IPS DF 6.9 (cell line): ENCODE results near the gene KIF24.

Experiments used
- DNase-seq: peaks from one replicate; pipeline ENCODE4 v3.0.0-alpha.2; 2013; ENCODE audit warnings: low read depth, low spot score
- H3K27ac ChIP-seq: one replicate; pipeline ENCODE4 v1.5.1; 2013; ENCODE audit warnings: low read length, control low read depth
- H3K27me3 ChIP-seq: 2 replicates; pipeline ENCODE4 v1.6.1; 2013; ENCODE audit warnings: mild to moderate bottlenecking, low read length; ENCODE audit not compliant: control insufficient read depth, insufficient read depth
- H3K36me3 ChIP-seq: 2 replicates; pipeline ENCODE4 v1.6.1; 2013; ENCODE audit warnings: low read length; ENCODE audit not compliant: control insufficient read depth, insufficient read depth
- H3K4me1 ChIP-seq: 2 replicates; pipeline ENCODE4 v1.6.1; 2013; ENCODE audit warnings: low read length; ENCODE audit not compliant: control insufficient read depth, insufficient read depth
- H3K4me3 ChIP-seq: 2 replicates; pipeline ENCODE4 v1.5.1; 2013; ENCODE audit warnings: mild to moderate bottlenecking, low read length
- H3K9me3 ChIP-seq: 2 replicates; pipeline ENCODE4 v1.6.1; 2013; ENCODE audit warnings: low read length, inconsistent platforms; ENCODE audit not compliant: control insufficient read depth, insufficient read depth
- WGBS: extraction: QIAGEN DNeasy Blood & Tissue Kit; methylation state at CpG from one replicate; pipeline ENCODE4 v1.1.7; 2013; ENCODE audit warnings: mixed read lengths, missing lambda C conversion rate; ENCODE audit not compliant: insufficient read length, insufficient coverage; 5-methylcytosine and 5-hydroxymethylcytosine counted together

The KIF24 gene, protein sequence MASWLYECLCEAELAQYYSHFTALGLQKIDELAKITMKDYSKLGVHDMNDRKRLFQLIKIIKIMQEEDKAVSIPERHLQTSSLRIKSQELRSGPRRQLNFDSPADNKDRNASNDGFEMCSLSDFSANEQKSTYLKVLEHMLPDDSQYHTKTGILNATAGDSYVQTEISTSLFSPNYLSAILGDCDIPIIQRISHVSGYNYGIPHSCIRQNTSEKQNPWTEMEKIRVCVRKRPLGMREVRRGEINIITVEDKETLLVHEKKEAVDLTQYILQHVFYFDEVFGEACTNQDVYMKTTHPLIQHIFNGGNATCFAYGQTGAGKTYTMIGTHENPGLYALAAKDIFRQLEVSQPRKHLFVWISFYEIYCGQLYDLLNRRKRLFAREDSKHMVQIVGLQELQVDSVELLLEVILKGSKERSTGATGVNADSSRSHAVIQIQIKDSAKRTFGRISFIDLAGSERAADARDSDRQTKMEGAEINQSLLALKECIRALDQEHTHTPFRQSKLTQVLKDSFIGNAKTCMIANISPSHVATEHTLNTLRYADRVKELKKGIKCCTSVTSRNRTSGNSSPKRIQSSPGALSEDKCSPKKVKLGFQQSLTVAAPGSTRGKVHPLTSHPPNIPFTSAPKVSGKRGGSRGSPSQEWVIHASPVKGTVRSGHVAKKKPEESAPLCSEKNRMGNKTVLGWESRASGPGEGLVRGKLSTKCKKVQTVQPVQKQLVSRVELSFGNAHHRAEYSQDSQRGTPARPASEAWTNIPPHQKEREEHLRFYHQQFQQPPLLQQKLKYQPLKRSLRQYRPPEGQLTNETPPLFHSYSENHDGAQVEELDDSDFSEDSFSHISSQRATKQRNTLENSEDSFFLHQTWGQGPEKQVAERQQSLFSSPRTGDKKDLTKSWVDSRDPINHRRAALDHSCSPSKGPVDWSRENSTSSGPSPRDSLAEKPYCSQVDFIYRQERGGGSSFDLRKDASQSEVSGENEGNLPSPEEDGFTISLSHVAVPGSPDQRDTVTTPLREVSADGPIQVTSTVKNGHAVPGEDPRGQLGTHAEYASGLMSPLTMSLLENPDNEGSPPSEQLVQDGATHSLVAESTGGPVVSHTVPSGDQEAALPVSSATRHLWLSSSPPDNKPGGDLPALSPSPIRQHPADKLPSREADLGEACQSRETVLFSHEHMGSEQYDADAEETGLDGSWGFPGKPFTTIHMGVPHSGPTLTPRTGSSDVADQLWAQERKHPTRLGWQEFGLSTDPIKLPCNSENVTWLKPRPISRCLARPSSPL (N-terminal part only)

DNA sequence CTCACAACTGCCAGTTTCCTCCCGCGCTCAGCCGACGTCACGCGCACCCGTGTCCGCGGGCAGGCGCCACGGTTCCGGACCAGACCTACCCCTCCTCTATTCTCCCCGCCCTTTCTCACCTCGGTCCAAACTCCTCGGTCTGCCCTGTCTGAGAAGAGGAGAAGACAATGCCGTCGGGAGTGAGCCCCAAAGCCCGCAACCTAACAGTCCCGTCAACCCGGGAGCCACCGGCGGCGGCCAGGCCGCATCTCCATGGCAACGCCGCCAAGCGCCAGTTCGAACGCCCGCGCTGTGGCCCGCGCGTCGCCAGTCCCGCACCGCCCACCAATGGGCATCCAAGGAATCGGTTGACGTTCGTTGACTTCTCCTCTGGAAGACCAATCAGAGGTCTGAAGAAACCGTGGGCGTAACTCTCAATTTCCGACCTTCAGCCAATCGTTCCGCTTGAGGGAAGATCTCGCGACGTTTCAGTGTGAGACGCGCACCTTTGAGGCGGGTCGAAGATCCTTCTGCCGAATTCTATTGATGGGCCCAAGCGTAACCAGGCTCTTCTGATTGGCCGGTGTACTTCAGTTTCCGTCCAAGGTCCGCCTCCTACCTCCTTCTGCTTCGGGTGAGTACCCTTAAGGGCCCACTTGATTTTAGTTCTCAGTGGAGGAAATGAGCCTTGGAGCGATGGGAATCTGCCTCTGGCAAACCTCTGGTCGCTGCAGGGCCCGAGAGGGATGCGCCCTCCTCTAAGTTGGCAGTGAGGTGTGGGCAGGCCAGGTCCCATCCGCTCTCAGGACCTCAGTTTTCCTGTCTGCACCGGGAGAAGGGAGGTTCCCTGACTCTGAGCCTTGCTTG lies at the start of gene KIF24, which contains the start of gene NUDT2:
Gene KIF24, minus strand, starts transcription at position 282 of the 846 bp plus-strand sequence. CDS start 17,922 bp downstream, outside the sequence.
Gene NUDT2, plus strand, starts transcription at position 583 of the 846 bp plus-strand sequence. CDS start 9,471 bp downstream, outside the sequence.
- no CpG with 5 or more reads among the region's 64 CpGs for WGBS

DNA sequence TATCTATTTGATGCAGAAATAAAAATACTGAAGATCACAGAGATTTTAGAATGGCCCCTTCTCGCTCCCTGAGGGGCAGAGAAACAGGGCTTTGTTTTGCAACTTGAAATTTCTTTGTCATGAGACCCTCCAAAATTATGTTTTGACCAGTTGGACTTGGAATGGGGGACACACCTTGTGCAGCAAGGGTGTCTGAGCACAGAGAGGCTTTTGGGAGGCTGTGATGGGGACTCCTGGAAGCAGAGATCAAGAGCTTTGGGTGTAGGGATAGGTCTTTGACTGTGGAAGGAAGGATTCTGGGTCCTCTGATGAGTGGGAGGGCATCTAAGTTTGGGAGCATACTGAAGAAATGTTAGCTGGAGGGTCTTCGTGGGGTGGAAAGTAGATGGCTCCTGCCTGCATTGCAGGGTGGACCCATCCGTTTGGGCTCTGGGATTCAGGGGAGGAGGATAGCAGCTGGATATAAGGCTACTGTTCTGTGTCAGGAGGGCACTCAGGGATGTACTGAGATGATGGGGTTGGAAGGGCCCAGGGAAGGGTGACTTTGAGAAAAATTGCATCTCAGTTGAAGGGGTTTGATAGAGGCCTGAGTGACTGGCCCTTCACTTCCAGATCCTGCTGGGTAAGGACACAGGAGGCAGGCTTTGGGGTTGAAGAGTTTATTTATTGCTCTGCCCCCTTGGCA lies 49.5 kb upstream of the KIF24 start:
- Histone ChIP-seq H3K4me1 (peaks cover 9% of the 10 kb centered on the region), H3K27me3 (peaks cover 7% of the 10 kb centered on the region; the same call in 1 of the 2 replicates), H3K9me3 (no peaks in the 10 kb centered on the region), H3K4me3 (no peak overlapping the region), H3K36me3 (no peaks in the 10 kb centered on the region), H3K27ac (no peak overlapping the region)
- DNase-seq: no peak
- WGBS: no CpG with 5 or more reads among the region's 3 CpGs

More for the DNA sequence above, at the start of gene KIF24, which contains the start of gene NUDT2:
- Histone ChIP-seq H3K4me1 (no peaks in the 10 kb centered on the region; the same call in 1 of the 2 replicates), H3K27me3 (no peaks in the 10 kb centered on the region), H3K36me3 (no peaks in the 10 kb centered on the region), H3K27ac (no peak within 1 kb of the TSS), H3K9me3 (no peaks in the 10 kb centered on the region), H3K4me3 (peak within 1 kb of the TSS; percentile 100)
- DNase-seq: peak; percentile 100

DNA sequence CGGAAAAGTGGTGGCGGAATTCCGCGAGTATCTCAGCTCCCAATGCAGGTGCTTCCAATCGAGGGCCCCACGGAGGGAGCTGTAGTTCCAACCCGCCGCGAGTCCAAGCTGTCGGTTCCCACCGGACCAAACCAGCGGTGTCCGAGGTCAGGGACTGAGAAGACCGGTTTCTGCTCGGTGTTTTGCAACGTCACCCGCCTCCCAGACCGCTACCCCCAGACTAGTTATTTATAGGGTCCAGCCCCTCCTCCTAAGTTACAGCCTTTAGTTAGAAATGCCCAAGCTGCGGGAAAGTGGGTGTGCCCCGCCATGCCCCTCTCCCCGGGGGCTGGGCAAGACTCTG lies 48.3 kb upstream of the KIF24 start:
- Histone ChIP-seq H3K36me3 (no peaks in the 10 kb centered on the region; the same call in 1 of the 2 replicates), H3K4me3 (peak overlapping the region; percentile 48; the same call in 1 of the 2 replicates), H3K4me1 (peaks cover 9% of the 10 kb centered on the region), H3K9me3 (no peaks in the 10 kb centered on the region), H3K27ac (no peak overlapping the region), H3K27me3 (peaks cover 7% of the 10 kb centered on the region; the same call in 1 of the 2 replicates)
- WGBS: no CpG with 5 or more reads among the region's 21 CpGs
- no peak for DNase-seq

DNA sequence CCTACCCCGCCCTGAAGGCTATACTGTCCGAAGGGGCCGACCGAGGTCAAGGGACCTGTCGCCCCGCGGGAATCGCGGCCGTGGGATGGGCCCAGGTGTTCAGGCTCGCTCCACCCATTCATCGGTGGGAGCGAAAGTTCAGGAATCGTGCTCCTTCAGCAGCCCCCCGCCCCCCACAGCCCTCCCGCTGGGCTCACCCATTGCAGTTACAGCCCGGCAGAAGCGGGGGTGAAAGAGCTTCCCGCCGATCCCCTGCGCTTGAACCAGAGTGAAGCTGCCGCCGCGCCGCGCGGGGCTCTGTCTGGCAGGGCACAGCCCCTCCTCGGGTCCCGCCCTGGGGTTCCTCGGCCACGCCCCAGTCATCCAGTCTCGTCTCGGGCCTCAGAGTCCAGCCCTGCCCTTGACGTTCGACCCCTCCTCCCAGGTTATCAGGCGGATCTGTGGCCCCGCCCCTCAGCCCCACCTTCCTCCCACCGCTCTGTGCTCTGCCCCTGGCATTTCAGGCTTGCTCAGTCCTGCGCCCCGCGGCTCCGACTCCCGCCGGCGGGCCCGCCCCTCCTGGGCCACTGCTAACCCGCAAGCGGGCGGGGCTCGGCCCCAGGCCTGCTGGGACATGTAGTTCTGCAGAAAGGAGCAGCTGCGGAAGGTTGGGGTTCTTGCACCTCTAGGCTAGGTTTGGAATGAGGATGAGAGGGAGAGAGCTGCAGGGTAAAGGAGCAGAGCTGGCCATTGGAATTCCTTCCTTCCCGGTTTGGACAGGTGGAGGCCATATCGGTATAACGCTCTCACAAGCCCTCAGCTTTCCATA lies 47.7 kb upstream of the KIF24 start, which contains the start of gene MYORG:
Gene MYORG, minus strand, starts transcription at position 303 of the 808 bp plus-strand sequence. CDS start 3,955 bp downstream, outside the sequence.
- H3K27me3 ChIP-seq: peaks cover 7% of the 10 kb centered on the region; the same call in 1 of the 2 replicates
- H3K36me3 ChIP-seq: peaks cover 2% of the 10 kb centered on the region; the same call in 1 of the 2 replicates
- H3K27ac ChIP-seq: no peak within 1 kb of the TSS
- no CpG with 5 or more reads among the region's 54 CpGs for WGBS
- H3K4me1 ChIP-seq: peaks cover 9% of the 10 kb centered on the region
- H3K9me3 ChIP-seq: no peaks in the 10 kb centered on the region
- peak within 1 kb of the TSS; percentile 61; the same call in 1 of the 2 replicates for H3K4me3 ChIP-seq
- DNase-seq: peak; percentile 97

DNA sequence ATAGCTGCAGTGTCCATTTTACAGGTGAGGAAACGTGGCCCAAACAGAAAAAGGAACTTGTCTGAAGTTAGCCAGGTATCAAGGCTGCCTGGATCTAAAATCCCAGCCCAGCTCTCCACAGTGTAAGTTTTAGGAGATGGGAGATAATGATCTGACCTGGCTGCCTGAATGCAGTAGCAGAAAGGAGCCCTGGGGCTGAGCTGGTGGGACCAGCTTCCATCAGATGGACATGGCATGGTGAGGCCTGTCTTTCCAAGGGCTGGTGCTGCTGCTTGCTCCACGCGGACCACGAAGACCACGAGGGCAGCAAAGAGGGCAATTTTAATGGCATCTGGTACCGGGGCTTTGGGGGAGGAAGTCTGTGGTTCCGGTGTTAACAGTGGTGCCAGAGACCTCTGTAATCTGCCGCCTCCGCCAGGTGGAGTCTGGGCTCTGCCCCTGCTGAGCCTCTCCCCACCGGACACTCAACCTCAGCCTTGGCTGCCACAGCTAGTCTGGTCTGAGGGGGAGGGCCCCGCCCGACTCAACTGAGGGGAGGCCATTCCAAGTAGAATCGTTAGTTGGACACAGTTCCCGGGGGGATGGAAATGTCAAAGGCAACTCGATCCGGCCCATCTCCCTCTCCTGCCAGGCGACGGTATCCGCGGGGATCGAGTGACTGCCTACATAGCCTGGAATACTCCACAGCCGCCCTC lies 47.0 kb upstream of the KIF24 start:
- Histone ChIP-seq H3K36me3 (peaks cover 3% of the 10 kb centered on the region; the same call in 1 of the 2 replicates), H3K27ac (no peak overlapping the region), H3K4me1 (peaks cover 9% of the 10 kb centered on the region), H3K9me3 (no peaks in the 10 kb centered on the region), H3K27me3 (peaks cover 7% of the 10 kb centered on the region; the same call in 1 of the 2 replicates), H3K4me3 (peak overlapping the region; percentile 61; the same call in 1 of the 2 replicates)
- WGBS: no CpG with 5 or more reads among the region's 22 CpGs
- peak; percentile 25 for DNase-seq

DNA sequence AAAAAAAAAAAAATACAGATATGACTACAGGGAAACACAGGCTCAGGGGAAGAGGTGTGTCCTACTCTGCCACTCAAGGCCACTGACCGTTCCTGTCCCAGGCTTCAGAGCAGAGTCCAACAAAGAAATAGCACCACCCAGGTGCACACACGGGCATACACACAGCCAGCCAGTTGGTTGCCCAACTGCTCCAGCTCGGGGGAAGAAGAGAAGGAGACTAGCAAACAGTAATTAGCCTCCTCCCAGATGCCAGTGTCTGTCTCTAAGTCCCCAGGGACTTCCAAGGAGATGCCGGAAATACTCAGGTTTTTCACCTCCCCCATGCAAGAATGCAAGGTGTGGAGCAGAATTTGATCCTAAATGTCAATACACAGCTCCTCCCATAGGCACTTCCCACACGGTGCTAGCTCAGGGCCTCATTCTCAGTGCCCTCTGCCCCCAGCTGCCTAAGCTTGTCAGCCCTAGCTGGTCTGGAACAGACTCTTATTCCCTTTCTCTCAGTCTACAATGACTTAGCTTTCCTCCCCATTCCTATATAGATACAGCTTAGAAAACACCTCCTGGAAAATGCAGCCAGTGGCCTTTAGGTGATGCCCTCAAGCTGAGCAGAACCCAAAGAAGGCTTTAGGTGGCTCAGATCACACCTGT lies 46.0 kb upstream of the KIF24 start:
- WGBS: no CpG with 5 or more reads among the region's 5 CpGs
- Histone ChIP-seq H3K4me3 (no peak overlapping the region), H3K4me1 (peaks cover 5% of the 10 kb centered on the region), H3K36me3 (peaks cover 3% of the 10 kb centered on the region; the same call in 1 of the 2 replicates), H3K27ac (no peak overlapping the region), H3K9me3 (no peaks in the 10 kb centered on the region), H3K27me3 (peaks cover 2% of the 10 kb centered on the region; the same call in 1 of the 2 replicates)
- peak; percentile 9 for DNase-seq

DNA sequence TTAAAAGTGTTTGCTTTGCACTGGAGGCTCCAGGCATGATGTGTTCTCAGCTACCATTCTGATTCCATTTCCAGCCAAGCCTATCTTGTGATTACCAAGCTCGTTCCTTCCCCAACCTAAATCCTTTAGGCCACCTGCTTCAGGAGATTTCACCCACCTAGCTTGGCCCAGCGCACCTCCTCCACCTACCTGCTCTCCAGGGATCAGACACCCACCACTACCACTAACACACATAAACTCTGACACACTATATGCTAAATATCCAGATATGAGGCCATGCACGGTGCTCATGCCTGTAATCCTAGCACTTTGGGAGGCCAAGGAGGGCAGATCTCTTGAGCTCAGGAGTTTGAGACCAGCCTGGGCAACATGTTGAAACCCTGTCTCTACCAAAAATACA lies 45.3 kb upstream of the KIF24 start:
- DNase-seq: no peak
- H3K4me1 ChIP-seq: peaks cover 4% of the 10 kb centered on the region
- H3K9me3 ChIP-seq: no peaks in the 10 kb centered on the region
- no peak overlapping the region for H3K27ac ChIP-seq
- H3K4me3 ChIP-seq: no peak overlapping the region
- H3K27me3 ChIP-seq: no peaks in the 10 kb centered on the region
- H3K36me3 ChIP-seq: peaks cover 3% of the 10 kb centered on the region; the same call in 1 of the 2 replicates
- WGBS: no CpG with 5 or more reads among the region's 3 CpGs
